HG03439 (cell line): ENCODE results near the gene LAG3.

ENCODE experiments used
- ATAC-seq: cut with Tn5 transposase; IDR thresholded peaks from one replicate; pipeline ENCODE4 v1.9.1; 2021; ENCODE audit warnings: mild to moderate bottlenecking, moderate library complexity; ENCODE audit not compliant: unreplicated experiment

LAG3 gene

DNA sequence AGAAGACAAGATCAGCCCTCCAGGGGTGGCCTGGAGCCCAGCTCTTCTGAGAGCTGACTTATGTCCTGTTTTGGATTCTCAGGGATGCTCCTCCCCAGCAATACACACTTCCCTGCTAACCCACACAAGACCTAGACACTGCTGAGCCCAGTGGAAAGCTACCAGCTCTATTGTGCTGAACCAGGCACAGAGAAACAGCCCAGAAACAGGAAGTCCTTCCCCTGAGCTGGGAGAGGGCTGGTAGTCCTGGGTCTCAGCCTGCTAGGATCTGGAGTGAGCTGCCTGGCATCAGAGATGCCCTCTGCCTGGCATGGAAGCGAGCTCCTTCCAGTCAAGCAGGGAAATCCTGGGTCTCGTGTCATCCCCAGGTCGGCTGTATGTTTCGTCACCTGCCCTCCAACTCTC is 1.2 kb upstream of the LAG3 start:
- ATAC-seq, result no peak

DNA sequence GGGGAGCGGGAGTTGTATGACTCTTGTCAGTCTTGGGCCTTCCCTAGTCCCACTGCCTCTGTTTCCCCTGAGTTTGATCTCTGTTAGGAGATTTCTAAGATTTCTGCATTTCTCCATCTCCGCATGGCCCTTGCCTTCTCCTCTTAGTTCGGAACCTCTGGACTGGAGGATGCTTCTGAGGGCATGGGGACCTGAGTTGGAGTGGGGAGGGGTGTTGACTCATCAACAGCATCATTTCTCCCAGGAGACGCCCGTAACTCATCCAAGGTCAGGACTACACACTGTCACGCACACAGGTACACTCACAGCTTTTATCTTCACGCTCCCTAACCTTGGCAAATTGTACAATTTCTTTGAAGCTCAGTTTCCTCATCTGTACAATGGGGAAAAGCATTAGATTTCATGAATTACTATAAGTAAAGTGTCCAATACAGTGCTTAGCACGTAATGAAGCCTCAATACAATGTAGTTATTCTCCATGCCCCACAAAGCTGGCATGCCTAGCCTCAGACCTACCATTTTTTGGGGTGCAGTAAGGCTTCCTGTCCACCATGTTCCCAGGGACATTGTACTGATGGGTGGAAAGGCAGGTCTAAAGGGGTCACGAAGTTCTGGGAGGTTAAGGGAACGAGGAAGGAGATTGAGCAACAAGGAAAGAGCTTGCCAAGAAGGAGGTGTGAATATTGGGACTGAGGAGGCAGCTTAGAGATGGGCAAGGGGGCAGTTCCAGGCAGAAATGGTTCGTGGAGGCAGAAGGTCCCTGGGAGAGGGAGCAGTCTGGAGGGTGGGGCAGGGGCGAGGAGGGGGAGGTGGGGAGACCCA is 600 bp upstream of the LAG3 start:
- ATAC-seq, result no peak

DNA sequence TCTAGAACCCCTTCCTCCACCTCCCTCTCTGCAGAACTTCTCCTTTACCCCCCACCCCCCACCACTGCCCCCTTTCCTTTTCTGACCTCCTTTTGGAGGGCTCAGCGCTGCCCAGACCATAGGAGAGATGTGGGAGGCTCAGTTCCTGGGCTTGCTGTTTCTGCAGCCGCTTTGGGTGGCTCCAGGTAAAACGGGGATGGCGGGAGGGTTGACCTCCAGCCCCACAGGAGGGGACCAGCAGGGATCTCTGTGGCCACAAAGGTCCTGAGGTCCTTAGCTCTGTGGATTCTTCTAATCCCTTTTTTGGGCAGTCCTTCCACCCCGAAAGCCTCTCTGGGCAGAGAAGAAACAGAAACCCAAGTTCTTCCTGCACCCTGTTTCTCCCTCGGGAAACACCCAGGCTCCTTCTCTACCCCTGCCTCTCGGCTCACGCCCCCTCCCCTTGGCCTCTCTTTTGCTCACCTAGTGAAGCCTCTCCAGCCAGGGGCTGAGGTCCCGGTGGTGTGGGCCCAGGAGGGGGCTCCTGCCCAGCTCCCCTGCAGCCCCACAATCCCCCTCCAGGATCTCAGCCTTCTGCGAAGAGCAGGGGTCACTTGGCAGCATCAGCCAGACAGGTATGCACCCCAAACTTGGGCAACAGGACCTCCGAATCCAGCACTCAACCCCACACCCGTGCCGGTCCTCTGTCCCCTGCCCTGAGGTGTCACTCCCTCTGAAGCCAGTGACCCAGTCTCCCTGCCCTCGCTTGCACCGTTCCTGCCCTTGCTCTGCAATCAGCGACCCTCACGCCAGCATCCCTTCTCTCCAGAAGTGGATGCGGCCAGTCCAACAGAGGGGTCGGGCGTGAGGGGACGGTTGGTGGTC is 638 bp downstream of the LAG3 start:
- no peak for ATAC-seq

DNA sequence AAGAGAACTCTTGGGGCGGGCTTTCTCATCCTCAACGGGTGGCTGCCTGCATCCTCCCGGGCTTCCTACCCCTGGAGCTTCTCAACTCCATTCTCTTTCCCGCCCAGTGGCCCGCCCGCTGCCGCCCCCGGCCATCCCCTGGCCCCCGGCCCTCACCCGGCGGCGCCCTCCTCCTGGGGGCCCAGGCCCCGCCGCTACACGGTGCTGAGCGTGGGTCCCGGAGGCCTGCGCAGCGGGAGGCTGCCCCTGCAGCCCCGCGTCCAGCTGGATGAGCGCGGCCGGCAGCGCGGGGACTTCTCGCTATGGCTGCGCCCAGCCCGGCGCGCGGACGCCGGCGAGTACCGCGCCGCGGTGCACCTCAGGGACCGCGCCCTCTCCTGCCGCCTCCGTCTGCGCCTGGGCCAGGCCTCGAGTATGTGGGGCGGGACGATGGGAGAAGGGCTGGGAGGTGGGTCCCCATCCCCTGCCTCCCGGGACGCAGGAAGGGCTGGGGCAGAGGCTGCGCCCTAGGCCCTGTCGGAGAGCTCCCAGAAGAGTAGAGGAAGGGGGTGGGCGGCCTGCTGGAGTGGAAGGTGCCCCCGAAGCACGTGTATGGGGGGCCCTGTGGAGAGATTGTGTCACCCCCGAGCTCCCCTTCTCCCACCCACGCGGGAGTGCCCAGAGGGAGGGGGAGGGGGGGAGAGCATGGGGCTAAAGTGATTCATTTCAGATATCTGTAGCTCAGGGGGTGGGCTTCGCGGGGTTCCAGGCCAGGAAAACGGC is 1.5 kb downstream of the LAG3 start:
- ATAC-seq, result no peak

DNA sequence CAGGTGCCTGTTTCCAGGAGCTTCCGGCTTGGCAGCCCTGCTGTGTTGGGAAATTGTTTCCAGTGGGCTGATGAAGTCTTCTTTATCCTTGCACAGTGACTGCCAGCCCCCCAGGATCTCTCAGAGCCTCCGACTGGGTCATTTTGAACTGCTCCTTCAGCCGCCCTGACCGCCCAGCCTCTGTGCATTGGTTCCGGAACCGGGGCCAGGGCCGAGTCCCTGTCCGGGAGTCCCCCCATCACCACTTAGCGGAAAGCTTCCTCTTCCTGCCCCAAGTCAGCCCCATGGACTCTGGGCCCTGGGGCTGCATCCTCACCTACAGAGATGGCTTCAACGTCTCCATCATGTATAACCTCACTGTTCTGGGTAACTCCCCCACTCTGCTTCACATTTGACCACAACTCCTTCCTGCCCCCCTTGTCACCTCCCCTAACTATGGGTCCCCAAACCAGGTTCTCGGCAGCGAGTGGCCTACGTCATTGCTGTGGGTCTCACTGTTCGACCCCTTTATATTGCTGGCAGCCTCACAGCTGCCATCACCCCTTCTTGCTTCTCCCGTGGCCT is 2.3 kb downstream of the LAG3 start:
- no peak for ATAC-seq

DNA sequence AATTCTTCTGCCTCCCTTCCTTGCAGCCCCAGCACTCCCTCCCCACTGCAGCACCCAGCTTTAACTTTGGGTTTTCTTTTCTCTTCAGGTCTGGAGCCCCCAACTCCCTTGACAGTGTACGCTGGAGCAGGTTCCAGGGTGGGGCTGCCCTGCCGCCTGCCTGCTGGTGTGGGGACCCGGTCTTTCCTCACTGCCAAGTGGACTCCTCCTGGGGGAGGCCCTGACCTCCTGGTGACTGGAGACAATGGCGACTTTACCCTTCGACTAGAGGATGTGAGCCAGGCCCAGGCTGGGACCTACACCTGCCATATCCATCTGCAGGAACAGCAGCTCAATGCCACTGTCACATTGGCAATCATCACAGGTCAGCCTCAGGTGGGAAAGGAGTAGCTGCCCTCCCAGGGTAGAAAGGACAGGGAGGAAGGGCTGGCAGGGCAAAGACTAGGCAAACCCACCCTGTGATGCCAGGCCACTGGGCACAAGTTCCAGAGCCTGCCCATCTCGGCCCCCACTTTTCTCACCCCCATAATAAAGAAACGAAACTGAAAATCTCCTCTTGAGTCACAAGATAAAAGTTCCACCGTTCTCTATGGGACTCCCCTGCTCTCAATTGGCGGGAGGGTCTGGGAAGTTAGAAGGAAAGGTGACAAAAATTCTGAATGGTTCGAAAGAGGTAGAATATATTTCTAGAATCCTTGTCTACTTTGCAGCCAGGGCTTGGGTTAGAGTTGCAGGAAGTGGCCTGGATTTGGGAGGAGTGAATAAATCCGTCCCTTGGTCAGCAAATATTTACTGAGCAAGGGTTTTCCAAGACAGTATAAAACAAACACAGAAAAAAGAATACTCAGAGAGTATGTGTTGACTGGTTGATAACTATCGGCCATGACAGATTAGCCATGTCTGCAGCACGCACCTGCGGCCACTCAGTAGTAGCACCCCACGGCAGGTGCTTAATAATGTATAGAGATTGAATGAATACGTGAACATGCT is 3.2 kb downstream of the LAG3 start:
- no peak for ATAC-seq

DNA sequence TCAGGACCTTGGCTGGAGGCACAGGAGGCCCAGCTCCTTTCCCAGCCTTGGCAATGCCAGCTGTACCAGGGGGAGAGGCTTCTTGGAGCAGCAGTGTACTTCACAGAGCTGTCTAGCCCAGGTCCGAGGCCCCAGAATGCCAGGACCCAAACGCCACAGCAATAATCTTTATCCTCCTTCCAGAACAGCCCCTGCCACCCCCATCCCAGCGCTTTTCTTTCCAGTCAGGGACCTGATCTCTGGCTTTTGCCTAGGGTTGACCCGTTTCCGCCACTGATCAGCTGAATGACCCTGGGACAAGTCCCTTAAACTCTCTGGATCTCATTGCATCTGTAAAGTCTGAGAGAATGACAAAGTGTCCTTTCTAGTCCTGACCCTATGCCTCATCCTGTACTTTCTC is 5.1 kb downstream of the LAG3 start:
- ATAC-seq, result no peak

DNA sequence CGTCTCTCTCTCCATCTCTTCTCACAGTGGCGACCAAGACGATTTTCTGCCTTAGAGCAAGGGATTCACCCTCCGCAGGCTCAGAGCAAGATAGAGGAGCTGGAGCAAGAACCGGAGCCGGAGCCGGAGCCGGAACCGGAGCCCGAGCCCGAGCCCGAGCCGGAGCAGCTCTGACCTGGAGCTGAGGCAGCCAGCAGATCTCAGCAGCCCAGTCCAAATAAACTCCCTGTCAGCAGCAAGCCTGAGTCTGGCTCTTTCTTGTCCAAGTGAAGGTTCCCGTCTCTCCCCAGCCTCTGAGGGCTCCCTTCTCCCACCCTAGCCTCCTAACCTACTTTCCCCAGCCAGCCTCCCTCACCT is 5.9 kb downstream of the LAG3 start:
- no peak for ATAC-seq

DNA sequence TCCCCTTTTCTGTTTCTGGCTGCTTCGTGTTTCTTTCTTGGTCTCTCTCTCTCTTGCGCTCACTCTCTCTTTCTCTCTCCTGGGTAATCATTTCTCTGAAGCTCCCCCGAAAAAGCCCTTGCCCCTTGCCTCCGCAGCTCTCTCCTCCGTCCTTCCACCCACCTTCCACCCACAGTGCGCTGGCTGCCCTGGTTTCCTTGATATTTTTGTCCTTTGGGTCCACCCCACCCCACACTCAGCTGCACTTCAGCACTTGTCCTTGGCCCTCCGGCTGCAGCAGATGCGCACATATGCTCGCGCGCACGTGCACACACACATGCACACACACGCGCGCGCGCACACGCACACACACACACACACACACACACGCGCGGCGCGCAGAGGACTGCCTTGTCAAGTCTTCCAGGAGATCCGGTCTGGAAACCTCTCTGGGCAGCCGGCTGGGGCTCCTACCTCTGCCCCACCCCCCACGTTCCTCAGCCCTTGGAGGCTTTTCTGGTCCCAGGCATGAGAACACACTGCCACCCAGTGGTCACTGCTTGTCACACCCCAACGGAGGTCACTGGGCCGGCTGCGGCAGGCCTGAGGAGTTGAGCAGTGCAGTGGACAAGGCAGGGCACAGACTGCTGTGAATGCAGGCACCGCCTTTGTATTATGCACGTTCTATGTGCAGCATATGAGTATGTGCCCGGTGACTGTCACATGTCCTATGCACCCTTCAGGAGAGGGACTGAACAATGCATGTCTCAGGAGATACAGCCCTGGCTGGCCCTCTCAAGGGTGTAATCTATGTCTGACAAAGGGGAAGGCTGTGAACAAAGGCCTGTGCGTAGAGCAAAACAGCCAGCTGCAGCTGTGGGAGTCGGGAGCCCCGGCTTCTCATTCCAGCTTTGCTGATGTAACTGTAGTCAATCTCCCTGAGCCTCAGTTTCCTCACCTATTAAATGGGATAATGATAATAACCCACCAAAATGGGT is 6.5 kb downstream of the LAG3 start:
- ATAC-seq, result peak; percentile 86

DNA sequence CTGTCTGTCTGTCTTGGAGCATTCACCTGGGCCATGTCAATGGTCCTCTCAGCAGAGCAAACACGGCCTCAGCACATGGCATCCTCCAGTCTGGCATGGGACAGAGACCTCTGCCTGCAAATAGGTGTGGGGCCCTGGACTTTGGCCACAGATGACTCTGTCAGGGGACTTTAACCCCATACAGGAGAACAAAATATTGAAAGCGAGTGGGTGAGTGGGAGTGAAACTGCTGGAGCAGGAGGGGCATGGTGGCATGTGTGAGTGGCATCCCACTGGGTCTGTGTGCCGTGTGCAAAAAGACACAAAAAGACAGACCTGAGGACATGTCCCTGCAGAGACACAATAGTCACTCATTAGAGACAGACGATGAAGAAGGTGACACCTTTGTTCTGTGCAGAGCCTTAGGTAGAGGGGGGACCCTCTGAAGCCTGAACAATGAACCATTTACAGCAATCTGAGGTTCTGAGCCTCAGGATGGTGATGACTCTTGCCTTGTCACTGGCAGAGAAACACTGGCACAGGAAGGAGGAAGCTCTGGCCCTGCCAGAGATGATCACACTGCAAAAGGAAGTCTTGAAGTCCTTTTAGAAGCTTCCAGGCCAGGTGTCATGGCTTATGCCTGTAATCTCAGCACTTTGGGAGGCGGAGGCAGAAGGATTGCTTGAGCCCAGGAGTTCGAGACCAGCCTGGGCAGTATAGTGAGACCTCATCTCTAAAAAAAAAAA is 7.5 kb downstream of the LAG3 start:
- no peak for ATAC-seq

DNA sequence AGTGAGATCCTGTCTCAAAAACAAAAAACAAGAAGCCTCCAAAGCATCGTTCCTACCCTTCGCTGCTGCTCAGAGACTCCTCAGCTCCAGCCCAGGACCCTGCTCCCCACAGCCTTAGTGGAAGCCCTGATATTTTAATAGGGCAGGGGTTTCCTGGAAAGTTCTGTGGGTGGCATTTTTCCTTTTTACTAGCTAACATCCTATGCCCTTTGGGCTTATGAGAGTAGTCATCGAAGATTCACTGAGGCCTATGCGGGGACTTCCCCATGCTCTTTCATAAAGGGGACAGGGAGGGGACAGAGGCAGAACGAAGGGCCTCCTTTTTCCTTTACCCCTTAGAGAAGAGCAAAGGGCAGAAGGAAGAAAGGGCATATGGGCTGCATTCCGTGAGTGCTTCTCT is 8.3 kb downstream of the LAG3 start:
- ATAC-seq, result no peak

DNA sequence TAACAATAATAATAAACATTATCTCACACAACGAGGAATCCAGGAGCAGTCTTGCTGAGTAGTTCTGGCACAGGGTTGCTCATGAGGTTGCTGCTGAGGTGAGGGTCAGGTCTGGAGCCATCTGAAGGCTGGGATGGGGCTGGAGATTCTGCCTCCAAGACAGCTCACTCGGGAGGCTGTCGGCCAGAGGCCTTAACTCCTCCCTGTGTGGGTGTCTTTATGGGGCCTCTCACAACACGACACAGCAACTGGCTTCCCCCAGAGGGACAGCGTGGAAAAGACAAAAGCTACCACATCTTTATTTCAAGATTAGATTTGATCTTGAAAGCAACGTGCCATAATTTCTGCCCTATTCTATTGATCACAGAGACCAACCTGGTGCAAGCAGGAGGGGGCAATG is 9.8 kb downstream of the LAG3 start:
- ATAC-seq, result no peak

DNA sequence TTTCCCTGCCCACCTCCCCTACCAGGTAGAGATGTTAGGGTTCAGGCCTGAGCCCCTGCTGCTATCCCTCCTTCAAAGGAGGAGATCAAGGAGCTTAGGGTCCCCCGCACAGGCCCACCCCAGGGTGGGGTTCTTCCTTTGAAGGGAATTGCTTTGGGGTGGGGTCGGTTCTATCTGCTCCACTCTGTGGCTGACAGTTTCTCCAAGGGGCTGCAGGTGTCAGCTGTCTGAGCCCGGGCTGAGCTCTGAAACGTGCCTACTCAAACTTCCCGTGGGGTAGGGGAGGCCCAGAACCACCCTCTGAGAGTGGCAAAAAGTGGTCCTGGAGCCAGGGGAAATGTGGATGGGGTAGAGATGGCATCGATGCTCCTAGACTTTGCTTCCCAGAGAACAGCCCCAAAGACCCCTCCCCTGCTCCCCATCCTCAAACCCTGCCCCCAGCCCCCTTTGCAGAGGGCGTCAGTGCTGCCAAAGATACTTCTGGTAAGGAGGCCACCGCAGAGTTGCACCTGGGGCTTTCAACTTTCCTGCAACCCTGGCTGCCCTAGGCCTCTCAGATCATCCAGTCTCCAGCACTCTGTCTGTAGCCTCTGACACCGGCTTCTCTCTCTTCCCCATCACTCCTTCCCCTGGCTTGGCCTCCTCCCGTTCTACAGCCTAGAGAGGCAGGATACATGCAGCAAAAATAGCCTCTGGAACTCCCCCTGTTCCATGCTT is 10.7 kb downstream of the LAG3 start:
- ATAC-seq, result no peak

DNA sequence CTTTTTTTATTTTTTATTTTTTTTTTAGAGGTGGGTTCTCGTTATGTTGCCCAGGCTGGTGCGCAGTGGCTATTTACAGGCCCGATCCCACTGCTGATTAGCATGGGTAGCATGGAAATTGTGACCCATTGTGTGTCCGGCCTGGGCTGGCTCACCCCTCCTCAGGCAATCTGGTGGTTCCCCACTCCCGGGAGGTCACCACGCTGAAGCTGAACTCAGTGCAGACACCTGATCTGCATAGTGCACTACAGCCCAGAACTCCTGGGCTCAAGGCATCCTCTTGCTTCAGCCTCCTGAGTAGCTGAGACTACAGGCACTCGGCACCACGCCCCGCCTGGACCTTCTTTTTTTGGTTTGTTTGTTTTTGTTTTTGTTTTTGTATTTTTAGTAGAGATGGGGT is 11.5 kb downstream of the LAG3 start:
- ATAC-seq, result no peak

DNA sequence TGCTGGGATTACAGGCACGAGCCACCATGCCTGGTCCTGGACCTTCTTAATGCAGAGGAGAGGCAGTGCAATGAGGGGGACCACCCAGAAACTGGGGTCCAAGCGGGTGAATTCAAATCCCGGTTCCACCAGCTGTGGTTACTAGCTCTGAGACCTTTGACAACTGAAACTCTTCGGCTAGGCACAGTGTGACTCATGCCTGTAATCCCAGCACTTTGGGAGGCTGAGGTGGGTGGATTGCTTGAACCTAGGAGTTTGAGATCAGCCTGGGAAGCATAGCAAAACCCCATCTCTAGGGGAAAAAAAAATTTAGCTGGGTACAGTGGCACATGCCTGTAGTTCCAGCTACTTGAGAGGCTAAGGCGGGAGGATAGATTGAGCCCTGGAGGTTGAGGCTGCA is 12.0 kb downstream of the LAG3 start:
- no peak for ATAC-seq

DNA sequence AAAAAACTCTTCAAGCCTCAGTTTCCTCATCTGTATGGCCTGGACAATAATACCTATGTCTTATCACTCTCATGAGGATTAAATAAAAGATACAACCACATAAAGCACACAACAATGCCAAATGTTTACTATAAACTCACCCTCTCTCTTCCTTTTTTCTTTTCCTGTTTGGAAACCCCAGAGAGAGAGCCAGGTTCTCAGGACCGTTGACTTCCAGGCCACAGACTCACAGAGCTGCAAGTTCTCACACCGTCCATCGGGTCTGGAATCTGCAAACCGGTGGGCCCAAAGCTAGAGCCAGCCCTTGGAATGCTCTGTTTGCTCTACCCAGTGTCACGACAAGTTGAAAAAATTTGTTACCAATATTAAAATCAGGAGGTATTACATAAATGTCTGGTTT is 12.4 kb downstream of the LAG3 start:
- ATAC-seq, result no peak

DNA sequence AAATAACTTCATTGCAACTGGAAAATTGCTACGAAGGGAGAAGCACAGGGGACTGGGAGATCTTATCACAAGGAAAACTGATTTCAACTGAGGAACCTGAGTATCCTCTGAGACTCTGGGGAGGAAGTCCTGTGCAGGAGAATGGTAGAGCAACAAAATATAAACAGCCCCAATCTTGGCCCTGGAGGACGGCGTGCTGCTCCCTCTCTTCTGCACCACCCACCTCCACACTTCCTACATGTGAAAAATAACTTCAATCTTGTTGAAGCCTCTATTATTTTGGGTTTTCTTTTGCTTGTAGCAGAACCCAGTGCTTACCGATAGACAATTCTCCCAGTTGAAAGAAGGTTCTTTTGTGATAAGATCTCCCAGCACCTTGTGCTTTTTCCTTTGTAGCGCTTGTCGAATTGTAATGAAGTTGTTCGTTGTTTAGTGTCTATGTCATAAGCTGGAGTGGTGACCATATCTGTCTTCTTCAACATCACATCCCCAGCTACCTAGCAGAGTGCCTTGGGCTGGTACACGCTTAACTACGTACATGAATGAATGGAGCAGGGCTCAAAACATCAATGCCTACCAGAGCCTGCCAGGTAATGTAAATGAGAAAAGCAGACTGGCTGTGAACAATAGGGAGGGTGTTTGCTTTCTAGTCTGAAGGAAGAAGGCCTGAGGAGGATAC is 14.2 kb downstream of the LAG3 start:
- no peak for ATAC-seq
